ENCODE results near the gene ZNF547.

DNA sequence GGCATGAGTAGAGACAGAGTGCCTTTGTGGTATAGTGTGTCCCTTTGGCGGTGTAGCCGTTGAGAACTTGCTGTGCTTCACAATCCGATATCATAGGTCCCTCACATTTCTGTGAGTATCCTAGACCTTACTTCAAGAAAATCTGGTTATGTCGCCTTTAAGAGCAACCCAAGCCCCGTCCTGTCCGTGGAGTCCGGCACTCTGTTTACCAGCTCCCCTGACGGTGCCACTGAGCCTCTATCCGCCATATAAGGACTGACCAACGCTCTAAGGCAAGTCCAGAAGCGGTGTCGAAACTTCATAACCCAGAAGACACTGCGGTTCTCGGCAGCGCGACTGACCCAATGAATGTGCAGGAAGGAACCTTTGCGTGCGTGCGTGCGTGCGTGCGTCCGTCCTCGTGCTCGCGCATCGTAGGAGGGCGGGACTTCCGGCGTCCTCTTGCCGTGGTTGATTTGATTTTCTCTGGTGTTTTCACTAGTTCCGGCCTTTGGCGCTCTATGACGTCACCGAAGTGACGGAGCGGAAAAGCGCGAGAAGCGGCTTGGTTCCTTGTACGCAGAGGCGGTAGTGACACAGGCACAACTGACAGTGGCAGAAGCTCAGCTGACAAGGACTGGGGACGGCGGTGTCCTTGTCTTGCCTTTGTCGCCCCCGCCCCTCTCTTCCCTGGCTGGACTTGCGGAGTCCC, at the start of gene ZNF547, which contains the start of gene TRAPPC2B:
- TF ChIP-seq CTCF (conservative IDR thresholded peaks at IDR 0.05) (no peak), EZH2 (IDR thresholded peaks at IDR 0.05; ENCODE audit: low read depth) (no peak)
